Pancreas (tissue), 10 donors: Measurements from ENCODE around the gene NHERF1. TPM values are rescaled to one million over a fixed set of nuclear protein-coding genes. Genes with fewer than 3 reads are reported as not detected.

Experiments
- ATAC-seq, 4 donors: fragments of 200-7000 bp; cut with Tn5 transposase; one replicate each; pipeline versions ENCODE4 v1.8.0 to v1.9.1; 2020; ENCODE audit warnings: mild to moderate bottlenecking in 4 of 4, moderate library complexity in 4 of 4
- DNase-seq, 6 donors: peaks; one replicate each; pipeline ENCODE4 v3.0.0-alpha.2; 2020
- FAIRE-seq: peaks from 2 replicates; lab custom pipeline; 2012; peaks lifted over from hg19 to GRCh38; lab: Jason Lieb, UNC
- H3K27ac ChIP-seq, 4 donors: fragments of 200-600 bp; sonication (generic); 1 replicate in 3 of 4; 2 replicates in 1 of 4; pipeline versions ENCODE4 v1.5.0 to v1.8.0; 2020
- H3K27me3 ChIP-seq, 4 donors: fragments of 200-600 bp; one replicate each; pipeline ENCODE4 v1.8.0; 2021
- H3K36me3 ChIP-seq, 3 donors: fragments of 200-600 bp; sonication (generic) in 1 of 3; one replicate each; pipeline versions ENCODE4 v1.5.0 to v1.8.0; 2020 to 2021
- H3K4me1 ChIP-seq, 3 donors: fragments of 200-600 bp; one replicate each; pipeline ENCODE4 v1.8.0; 2021
- H3K4me3 ChIP-seq, 4 donors: fragments of 200-600 bp; sonication (generic) in 2 of 4; one replicate each; pipeline versions ENCODE4 v1.5.0 to v1.8.0; 2020 to 2021
- H3K9me3 ChIP-seq, 4 donors: fragments of 200-600 bp; one replicate each; pipeline ENCODE4 v1.8.0; 2021
- WGBS, 2 donors: extraction: QIAGEN DNeasy Blood & Tissue Kit; methylation state at CpG; one replicate each; pipeline ENCODE4 v1.1.7; 2013; 5-methylcytosine and 5-hydroxymethylcytosine counted together
- intact Hi-C, 3 donors: fragments of 100-400 bp; cut with DNase I; formaldehyde crosslinking; loops; one replicate each; pipeline versions ENCODE4 v1.11.1 to v1.14.2; 2022
- polyA plus RNA-seq, 2 donors: library from polyadenylated mRNA; stranded (reverse); fragments of 200-250 nt; gene quantifications; one replicate each; pipeline ENCODE4 v1.2.3, GENCODE V29; 2013
- total RNA-seq, 6 donors: library from RNA; stranded (reverse); fragmentation: NEBNext Ultra II Directional in 4 of 6; extraction: Animal tissue kit (Norgen Biotek cat#: 25700) in 4 of 6; gene quantifications; one replicate each; pipeline versions ENCODE4 v1.2.1 to v1.2.4, GENCODE V29; 2021 to 2023
- TF ChIP-seq, protein P1 (sequence below), 4 donors: fragments of 200-600 bp; sonication (generic) in 3 of 4; IDR thresholded peaks; one replicate each; pipeline versions ENCODE4 v1.5.0 to v1.8.0; 2021; ENCODE audit warnings: antibody characterized with exemption in 4 of 4
- donor health status: healthy with polysubstance abuse.
- donor health status: DM: no; HTN: no; CAD: no; lungs with moderate emphysema.
- donor health status: DM: no; HTN: no; CAD: no.
- donor health status: control.
- donor health status: control.
- donor health status: Bipolar disorder and iron deficiency.
- donor health status: DM: yes; HTN: yes; CAD: no.
- donor health status: DM: no; HTN: no; CAD: no.
- donor health status: DM: no; HTN: no; CAD: no.
- donor health status: DM: yes; HTN: yes; CAD: no.

NHERF1 gene
- total and polyA plus RNA-seq, 8 donors, result 40.1 to 91.9 (median 56.5) TPM

DNA sequence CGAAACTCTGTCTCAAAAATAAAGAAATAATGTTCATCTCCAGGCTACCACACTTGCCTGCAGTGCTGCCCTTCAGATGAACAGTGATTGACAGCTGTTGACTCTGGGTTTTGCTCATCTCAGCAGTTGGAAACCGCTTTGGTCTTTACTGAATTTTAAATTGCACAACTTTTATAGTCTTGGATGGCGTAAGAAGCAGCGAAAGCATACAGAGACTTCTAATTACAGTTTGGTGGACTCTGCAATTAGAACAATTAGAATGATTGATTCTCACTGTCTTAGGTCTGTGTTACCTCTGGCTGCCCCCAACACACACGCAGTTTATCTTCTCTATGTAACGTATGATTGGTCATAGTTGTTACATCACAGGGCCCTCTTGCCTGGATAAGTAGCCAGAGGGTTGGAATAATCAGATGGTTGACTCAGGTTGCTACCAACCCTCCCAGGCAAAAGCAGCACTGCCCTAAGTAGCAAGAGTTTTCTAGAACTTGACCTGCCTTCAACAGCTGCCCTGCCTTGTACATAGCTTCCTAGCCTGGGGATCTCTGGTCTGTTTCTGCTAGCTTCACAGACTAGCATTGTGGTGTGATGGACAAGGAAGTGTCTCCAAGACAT, 29.6 kb downstream of the NHERF1 start:
- FAIRE-seq (no peak), ATAC-seq (no peak), DNase-seq (no peak)
- intact Hi-C loops, result no loop called here
- peaks cover 0 to 8% (median 0%) of the 10 kb centered on the region in 3 donors for H3K36me3 ChIP-seq
- TF ChIP-seq, protein P1, sequence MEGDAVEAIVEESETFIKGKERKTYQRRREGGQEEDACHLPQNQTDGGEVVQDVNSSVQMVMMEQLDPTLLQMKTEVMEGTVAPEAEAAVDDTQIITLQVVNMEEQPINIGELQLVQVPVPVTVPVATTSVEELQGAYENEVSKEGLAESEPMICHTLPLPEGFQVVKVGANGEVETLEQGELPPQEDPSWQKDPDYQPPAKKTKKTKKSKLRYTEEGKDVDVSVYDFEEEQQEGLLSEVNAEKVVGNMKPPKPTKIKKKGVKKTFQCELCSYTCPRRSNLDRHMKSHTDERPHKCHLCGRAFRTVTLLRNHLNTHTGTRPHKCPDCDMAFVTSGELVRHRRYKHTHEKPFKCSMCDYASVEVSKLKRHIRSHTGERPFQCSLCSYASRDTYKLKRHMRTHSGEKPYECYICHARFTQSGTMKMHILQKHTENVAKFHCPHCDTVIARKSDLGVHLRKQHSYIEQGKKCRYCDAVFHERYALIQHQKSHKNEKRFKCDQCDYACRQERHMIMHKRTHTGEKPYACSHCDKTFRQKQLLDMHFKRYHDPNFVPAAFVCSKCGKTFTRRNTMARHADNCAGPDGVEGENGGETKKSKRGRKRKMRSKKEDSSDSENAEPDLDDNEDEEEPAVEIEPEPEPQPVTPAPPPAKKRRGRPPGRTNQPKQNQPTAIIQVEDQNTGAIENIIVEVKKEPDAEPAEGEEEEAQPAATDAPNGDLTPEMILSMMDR (IDR thresholded peaks at IDR 0.05), result no peak
- 71 to 80% methylated on average over 6 of the region's 6 CpGs for WGBS, 2 donors
- no peak overlapping the region for H3K4me3 ChIP-seq
- H3K27me3 ChIP-seq, result no peaks in the 10 kb centered on the region
- H3K9me3 ChIP-seq, result no peaks in the 10 kb centered on the region
- no peak overlapping the region for H3K27ac ChIP-seq
- H3K4me1 ChIP-seq, result peaks cover 0 to 20% (median 15%) of the 10 kb centered on the region in 3 donors

DNA sequence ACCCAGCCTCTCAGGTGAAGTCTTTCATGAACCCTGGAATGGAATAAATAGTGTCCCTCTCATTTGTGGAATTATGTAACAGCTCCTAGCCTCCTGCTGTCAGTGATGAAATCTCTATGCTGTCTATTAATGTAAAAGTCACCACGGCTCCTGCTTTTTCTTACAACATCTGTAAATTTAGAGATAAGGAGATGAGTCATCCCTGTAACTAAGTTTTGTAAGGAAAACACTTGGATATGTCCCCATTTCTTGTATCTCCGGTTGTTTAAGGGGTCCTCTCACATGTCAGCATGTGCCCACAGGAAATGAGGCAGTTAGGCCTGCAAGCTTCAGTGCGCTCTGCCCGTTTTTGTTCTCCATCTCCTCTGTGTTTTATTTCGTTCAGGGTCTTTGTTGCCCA, 30.5 kb downstream of the NHERF1 start:
- peaks cover 0 to 20% (median 15%) of the 10 kb centered on the region in 3 donors for H3K4me1 ChIP-seq
- intact Hi-C loops, result no loop called here

DNA sequence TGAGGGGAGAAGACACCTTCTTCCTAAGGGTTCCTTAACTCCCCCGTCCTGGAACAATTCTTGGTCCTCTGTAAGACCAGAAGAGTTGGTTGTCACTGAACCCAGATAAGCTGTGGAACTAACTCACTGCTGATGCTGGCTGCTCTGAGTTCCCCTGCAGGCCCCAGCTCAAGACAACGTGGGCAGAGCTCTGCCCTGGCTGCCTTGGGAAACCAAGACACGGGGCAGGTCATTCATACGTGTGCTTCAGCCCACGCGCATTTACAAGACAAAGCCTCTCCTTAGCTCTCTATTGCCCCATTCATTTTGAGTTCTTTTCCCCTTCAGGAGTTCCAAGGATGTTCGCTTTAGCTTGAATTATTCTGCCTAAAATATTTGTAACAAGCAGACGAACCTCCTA, 31.1 kb downstream of the NHERF1 start:
- H3K27me3 ChIP-seq, result no peaks in the 10 kb centered on the region
- H3K4me1 ChIP-seq, result peaks cover 0 to 17% (median 15%) of the 10 kb centered on the region in 3 donors
- H3K27ac ChIP-seq, result peak overlapping the region in 1 of 4 donors; percentile 41
- no peak for ATAC-seq
- intact Hi-C loops, result no loop called here
- TF ChIP-seq, protein P1 (IDR thresholded peaks at IDR 0.05), result no peak
- 83 to 93% methylated on average over 8 of the region's 8 CpGs for WGBS, 2 donors
- no peak for DNase-seq
- H3K4me3 ChIP-seq, result no peak overlapping the region
- no peaks in the 10 kb centered on the region for H3K9me3 ChIP-seq
- no peak for FAIRE-seq
- no peaks in the 10 kb centered on the region for H3K36me3 ChIP-seq

More for the DNA sequence above, 30.5 kb downstream of the NHERF1 start:
- no peak for ATAC-seq
- no peak for DNase-seq
- Histone ChIP-seq H3K27ac (no peak overlapping the region), H3K4me3 (no peak overlapping the region), H3K9me3 (no peaks in the 10 kb centered on the region), H3K36me3 (no peaks in the 10 kb centered on the region), H3K27me3 (no peaks in the 10 kb centered on the region)
- TF ChIP-seq, protein P1 (IDR thresholded peaks at IDR 0.05), result no peak
- FAIRE-seq, result no peak
- 55 to 58% methylated on average over 5 of the region's 5 CpGs for WGBS, 2 donors

DNA sequence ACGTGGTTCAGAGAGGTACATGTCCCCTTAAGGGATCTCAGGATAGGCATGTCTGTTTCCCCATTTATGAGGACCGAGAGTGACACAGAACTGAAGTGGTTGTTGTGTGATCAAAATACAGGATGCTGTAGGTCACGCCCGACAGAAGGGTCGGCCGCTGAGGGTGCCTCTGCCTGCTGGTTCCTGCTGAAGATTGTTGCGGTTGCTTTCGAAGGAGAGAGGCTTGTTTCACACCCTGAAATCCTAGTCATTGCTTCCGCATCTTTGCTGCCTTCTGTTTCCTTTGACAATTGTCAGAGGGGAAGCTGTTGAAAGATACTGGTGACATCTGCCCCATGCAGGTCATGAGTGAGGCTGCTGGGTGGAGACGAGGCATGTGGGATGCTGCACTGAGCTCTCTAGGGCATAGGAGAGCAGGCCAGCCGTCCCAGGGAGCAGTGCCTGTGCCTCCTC, 31.5 kb downstream of the NHERF1 start:
- intact Hi-C loops, result no loop called here
- Histone ChIP-seq H3K4me1 (peaks cover 0 to 13% (median 11%) of the 10 kb centered on the region in 3 donors), H3K27ac (no peak overlapping the region), H3K4me3 (no peak overlapping the region), H3K27me3 (no peaks in the 10 kb centered on the region), H3K9me3 (no peaks in the 10 kb centered on the region), H3K36me3 (no peaks in the 10 kb centered on the region)
- FAIRE-seq (no peak), DNase-seq (no peak), ATAC-seq (peak in 2 of 4 donors; percentile 20 to 21)
- TF ChIP-seq, protein P1 (IDR thresholded peaks at IDR 0.05), result no peak
- 82 to 90% methylated on average over 11 of the region's 11 CpGs for WGBS, 2 donors
